Activated CD4-positive, CD25-positive, alpha-beta regulatory T cell treated with anti-CD3 and anti-CD28 coated beads, Interleukin-2, amount 50 U/mL, for 72 hours (primary cell): Measurements from ENCODE around the gene CCNH.

ENCODE experiments used
- DNase-seq: peaks from one replicate; pipeline ENCODE4 v3.0.0; 2021

The CCNH gene

DNA sequence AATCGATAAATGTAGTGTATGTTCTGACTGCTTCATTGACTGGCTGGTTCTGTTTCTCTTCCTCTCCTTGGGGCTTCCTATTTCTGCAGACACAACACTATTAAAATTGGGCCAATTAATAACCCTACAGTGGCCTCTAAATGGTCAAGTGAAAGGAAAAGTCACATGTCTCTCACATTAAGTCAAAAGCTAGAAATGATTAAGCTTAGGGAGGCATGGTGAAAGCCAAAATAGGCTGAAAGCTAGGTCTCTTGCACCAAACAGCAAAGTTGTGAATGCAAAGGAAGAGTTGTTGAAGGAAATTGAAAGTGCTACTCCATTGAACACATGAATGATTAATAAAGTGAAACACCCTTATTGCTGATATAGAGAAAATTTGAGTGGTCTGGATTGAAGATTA, 58.2 kb downstream of the CCNH start:
- DNase-seq = no peak

GRCh38 chr5:87347841-87348240, 64.9 kb downstream of the CCNH start:
- DNase-seq = no peak

- DNase-seq = no peak
These were observed 65.5 kb downstream of the CCNH start for GRCh38 chr5:87347272-87347671.
